GM12878 (cell line): ENCODE results near the gene NFAM1. TPM values are rescaled to one million over a fixed set of nuclear protein-coding genes. Genes with fewer than 3 reads are reported as not detected.

Experiments
- ATAC-seq: fragments of 200-7000 bp; cut with Tn5 transposase; 3 replicates; pipeline ENCODE4 v1.9.1; 2020; ENCODE audit warnings: mild to moderate bottlenecking, moderate library complexity
- BruUV-seq: library from RNA; stranded (reverse); fragments of 400-500 nt; replicated peaks from 2 replicates; lab custom pipeline; 2021; lab: Mats Ljungman, UMichigan
- CTCF ChIA-PET: fragments of 300-600 bp; sonication (Branson Sonifier 250); formaldehyde crosslinking; extraction: SDS; loops from one replicate; lab custom pipeline; 2021; ENCODE audit warnings: inconsistent platforms; lab: Yijun Ruan, JAX
- POLR2A ChIA-PET: fragments of 350-600 bp; formaldehyde crosslinking; extraction: SDS; loops from one replicate; lab custom pipeline; 2021; ENCODE audit warnings: inconsistent platforms; lab: Charles Lee
- RAD21 ChIA-PET: fragments of 300-600 bp; sonication (Branson Sonifier 250); formaldehyde crosslinking; loops from one replicate; lab custom pipeline; 2023; ENCODE audit warnings: antibody characterized with exemption; ENCODE audit not compliant: unreplicated experiment; lab: Charles Lee
- SMC1A ChIA-PET: fragments of 300-600 bp; sonication (Branson Sonifier 250); formaldehyde crosslinking; loops from one replicate; lab custom pipeline; 2023; ENCODE audit not compliant: unreplicated experiment, uncharacterized antibody; lab: Charles Lee
- DNase-seq: peaks from one replicate; pipeline ENCODE4 v3.0.0-alpha.2; 2011; ENCODE audit warnings: low read depth, low spot score
- FAIRE-seq: peaks from 3 replicates; lab custom pipeline; 2011; peaks lifted over from hg19 to GRCh38; lab: Jason Lieb, UNC
- H2AFZ ChIP-seq: 2 replicates; pipeline ENCODE4 v1.6.0; 2011; ENCODE audit warnings: low read depth, low read length, control low read depth; ENCODE audit not compliant: control insufficient read depth
- H3K27ac ChIP-seq: 2 replicates; pipeline ENCODE4 v1.5.1; 2011; ENCODE audit warnings: control low read depth; ENCODE audit not compliant: control insufficient read depth, insufficient read depth
- H3K27me3 ChIP-seq, 2 experiments: replicated peaks in 1 of 2; 2 replicates each; pipeline versions ENCODE4 v1.6.0 to v1.6.1; 2011; ENCODE audit warnings: low read length in 1 of 2; ENCODE audit not compliant: control insufficient read depth in 2 of 2, insufficient read depth in 2 of 2
- H3K36me3 ChIP-seq, 2 experiments: 2 replicates each; pipeline ENCODE4 v1.5.1; 2011; ENCODE audit warnings: low read length in 1 of 2; ENCODE audit not compliant: control insufficient read depth in 2 of 2, insufficient read depth in 2 of 2
- H3K4me1 ChIP-seq: 2 replicates; pipeline ENCODE4 v1.6.1; 2011; ENCODE audit warnings: mild to moderate bottlenecking, low read length, moderate library complexity, mixed read lengths; ENCODE audit not compliant: control insufficient read depth, insufficient read depth
- H3K4me2 ChIP-seq: 2 replicates; pipeline ENCODE4 v1.6.0; 2011; ENCODE audit warnings: control low read depth; ENCODE audit not compliant: control insufficient read depth, insufficient read depth
- H3K4me3 ChIP-seq: fragments of 200-600 bp; sonication (generic); 2 replicates; pipeline ENCODE4 v1.5.1; 2016
- H3K79me2 ChIP-seq: 2 replicates; pipeline ENCODE4 v1.6.0; 2011; ENCODE audit warnings: low read length; ENCODE audit not compliant: control insufficient read depth, insufficient read depth
- H3K9ac ChIP-seq: 2 replicates; pipeline ENCODE4 v1.8.0; 2011; ENCODE audit warnings: low read length, control low read depth, mixed read lengths; ENCODE audit not compliant: control insufficient read depth, insufficient read depth
- H3K9me3 ChIP-seq: replicated peaks from 3 replicates; pipeline ENCODE4 v1.5.1; 2011; ENCODE audit warnings: mild to moderate bottlenecking, low read length; ENCODE audit not compliant: control insufficient read depth, insufficient read depth
- H4K20me1 ChIP-seq: 2 replicates; pipeline ENCODE4 v1.6.0; 2011; ENCODE audit not compliant: control insufficient read depth, insufficient read depth
- BACH1 ChIP-seq: fragments of 450-650 bp; IDR thresholded peaks from 2 replicates; pipeline ENCODE4 v1.6.1; 2017; ENCODE audit warnings: mild to moderate bottlenecking, borderline replicate concordance
- CHD1 ChIP-seq: IDR thresholded peaks from 2 replicates; pipeline ENCODE4 v1.6.1; 2012; ENCODE audit warnings: low read depth, low read length, improper control_type of control experiment
- IKZF1 ChIP-seq: fragments of 450-650 bp; conservative IDR thresholded peaks from 2 replicates; pipeline ENCODE4 v1.6.1; 2017; ENCODE audit warnings: antibody characterized with exemption, mild to moderate bottlenecking
- LARP7 ChIP-seq: fragments of 450-650 bp; IDR thresholded peaks from 2 replicates; pipeline ENCODE4 v1.6.1; 2017; ENCODE audit warnings: mild to moderate bottlenecking
- NR2F1 ChIP-seq: fragments of 450-650 bp; conservative IDR thresholded peaks from 2 replicates; pipeline ENCODE4 v1.6.1; 2017; ENCODE audit warnings: mild to moderate bottlenecking
- POLR2AphosphoS5 ChIP-seq: IDR thresholded peaks from 2 replicates; pipeline ENCODE4 v1.6.1; 2011; ENCODE audit warnings: mild to moderate bottlenecking, low read length, inconsistent platforms
- SIX5 ChIP-seq: IDR thresholded peaks from 2 replicates; pipeline ENCODE4 v1.6.1; 2011; ENCODE audit warnings: mild to moderate bottlenecking, low read depth, low read length, moderate library complexity; ENCODE audit not compliant: severe bottlenecking
- SMC3 ChIP-seq: IDR thresholded peaks from 2 replicates; pipeline ENCODE4 v1.6.1; 2011; ENCODE audit warnings: low read length, improper control_type of control experiment, borderline replicate concordance
- ZNF274 ChIP-seq: IDR thresholded peaks from one replicate; pipeline ENCODE4 v1.8.0; 2011; ENCODE audit not compliant: insufficient read length, insufficient read depth
- WGBS: methylation state at CpG from one replicate; pipeline ENCODE4 v1.1.6; 2016; ENCODE audit warnings: low lambda C conversion rate; ENCODE audit not compliant: insufficient replicate concordance, insufficient coverage; ENCODE audit errors: missing lambda C conversion rate; 5-methylcytosine and 5-hydroxymethylcytosine counted together
- in situ Hi-C: fragments of 300-500 bp; cut with MboI; formaldehyde crosslinking; loops from 9 replicates; pipeline ENCODE4 v1.14.3; 2018; ENCODE audit warnings: mixed read lengths
- intact Hi-C: fragments of 100-400 bp; cut with micrococcal nuclease; formaldehyde crosslinking; loops from one replicate; pipeline ENCODE4 v1.14.2; 2022; ENCODE audit not compliant: unreplicated experiment
- polyA plus RNA-seq, 11 experiments: library from polyadenylated mRNA; depleted of rRNA in 4 of 11; unstranded in 6 of 11; stranded (reverse) in 5 of 11; fragments of >200 nt; fragmentation: Nextera tagmentation in 4 of 11; fragmentation: Illumina TruSeq in 1 of 11; extraction: Ambion mirVana in 4 of 11; extraction: Trizol in 1 of 11; gene quantifications; 1 replicate in 1 of 11; 2 replicates in 10 of 11; pipeline versions ENCODE4 v1.2.1 to v1.2.3, GENCODE V29; 2011 to 2016; ENCODE audit warnings: inconsistent platforms in 2 of 11, missing spikeins in 2 of 11, low read depth in 1 of 11
- total RNA-seq, 4 experiments: library from RNA; depleted of rRNA in 3 of 4; stranded (reverse); fragments of >200 nt in 3 of 4; fragmentation: Illumina TruSeq in 1 of 4; extraction: Trizol in 1 of 4; gene quantifications; 2 replicates each; pipeline versions ENCODE4 v1.2.1 to v1.2.3, GENCODE V29; 2013 to 2021
- TF ChIP-seq, protein P1 (sequence below): fragments of 450-650 bp; formaldehyde crosslinking; IDR thresholded peaks from 2 replicates; pipeline ENCODE4 v1.4.0; 2020; ENCODE audit warnings: mild to moderate bottlenecking, moderate library complexity
- TF ChIP-seq, protein P2 (sequence below): fragments of 450-650 bp; IDR thresholded peaks from 2 replicates; pipeline ENCODE4 v1.6.1; 2018; ENCODE audit warnings: mild to moderate bottlenecking, low read depth, moderate library complexity; ENCODE audit not compliant: partially characterized antibody
- TF ChIP-seq, protein P3 (sequence below): IDR thresholded peaks from 2 replicates; pipeline ENCODE4 v1.6.1; 2012; ENCODE audit warnings: improper control_type of control experiment, low read depth, low read length; ENCODE audit not compliant: insufficient replicate concordance

The NFAM1 gene
- total and polyA plus RNA-seq, 10 of the 15 experiments (the other 5 are each of a cell fraction or from before 2014, with no cell fraction given) = 0.13 to 1.3 (median 0.24) TPM; not detected in 3

DNA sequence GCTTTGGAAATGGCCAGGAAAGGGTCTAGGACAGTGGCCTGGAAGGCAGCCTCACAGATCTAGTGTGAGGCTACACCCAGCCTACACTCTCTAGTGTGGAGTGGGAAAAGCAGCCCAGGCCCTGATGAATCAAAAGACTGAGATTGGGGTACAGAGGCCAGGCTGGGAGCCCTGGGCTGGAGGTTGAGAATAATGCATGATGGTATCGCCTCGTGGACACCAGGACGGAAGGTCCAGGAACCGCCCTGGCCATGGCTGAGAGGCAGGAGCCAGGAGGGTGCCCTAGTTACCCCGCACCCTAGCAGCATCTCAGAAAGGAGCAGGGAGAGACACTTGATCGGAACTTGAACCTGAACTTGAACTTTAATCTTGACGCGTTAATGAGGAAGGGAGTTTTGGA, 40.5 kb upstream of the NFAM1 start:
- H4K20me1 ChIP-seq = no peaks in the 10 kb centered on the region
- FAIRE-seq (no peak), ATAC-seq (no peak), DNase-seq (no peak)
- H3K9ac ChIP-seq = no peak overlapping the region
- H3K4me3 ChIP-seq = no peak overlapping the region
- CTCF ChIA-PET = interaction anchor here (1.2 to 3.5 kb wide), 17 partner anchors 10 to 506 kb away, joined by 4 to 40 read pairs (median 7); partner anchors contain the start of gene NDUFA6
- WGBS = 83% methylated on average over 8 of the region's 8 CpGs
- 0 out of 4 replicates have a peak, but pooled peaks cover 1 to 4% of the 10 kb centered on the region in 2 experiments for H3K27me3 ChIP-seq
- POLR2A ChIA-PET = interaction anchor here (0.6 kb wide), 1 partner anchor 14 kb away, joined by 4 read pairs; no protein-coding TSS in a partner anchor
- RAD21 ChIA-PET = interaction anchor here (1.0 to 2.2 kb wide), 7 partner anchors 14 to 303 kb away, joined by 3 to 20 read pairs (median 4); no protein-coding TSS in a partner anchor
- intact Hi-C loops = loop anchor here (1.0 to 10.0 kb wide), 2 partner anchors 303 to 508 kb away; partner anchors contain the start of gene SEPTIN3
- H2AFZ ChIP-seq = no peak overlapping the region
- in situ Hi-C loops = no loop called here
- no peak overlapping the region for H3K4me2 ChIP-seq
- SMC1A ChIA-PET = interaction anchor here (1.0 to 2.5 kb wide), 12 partner anchors 9 to 381 kb away, joined by 3 to 23 read pairs (median 5); partner anchors contain the start of gene NDUFA6
- H3K4me1 ChIP-seq = no peaks in the 10 kb centered on the region
- no peaks in the 10 kb centered on the region for H3K9me3 ChIP-seq
- H3K79me2 ChIP-seq = no peaks in the 10 kb centered on the region
- no peaks in the 10 kb centered on the region for H3K36me3 ChIP-seq
- H3K27ac ChIP-seq = no peak overlapping the region
- BruUV-seq = no TSS peak
- TF ChIP-seq IKZF1 = no peak
- no peak for TF ChIP-seq LARP7
- no peak for TF ChIP-seq POLR2AphosphoS5
- TF ChIP-seq, protein P1, sequence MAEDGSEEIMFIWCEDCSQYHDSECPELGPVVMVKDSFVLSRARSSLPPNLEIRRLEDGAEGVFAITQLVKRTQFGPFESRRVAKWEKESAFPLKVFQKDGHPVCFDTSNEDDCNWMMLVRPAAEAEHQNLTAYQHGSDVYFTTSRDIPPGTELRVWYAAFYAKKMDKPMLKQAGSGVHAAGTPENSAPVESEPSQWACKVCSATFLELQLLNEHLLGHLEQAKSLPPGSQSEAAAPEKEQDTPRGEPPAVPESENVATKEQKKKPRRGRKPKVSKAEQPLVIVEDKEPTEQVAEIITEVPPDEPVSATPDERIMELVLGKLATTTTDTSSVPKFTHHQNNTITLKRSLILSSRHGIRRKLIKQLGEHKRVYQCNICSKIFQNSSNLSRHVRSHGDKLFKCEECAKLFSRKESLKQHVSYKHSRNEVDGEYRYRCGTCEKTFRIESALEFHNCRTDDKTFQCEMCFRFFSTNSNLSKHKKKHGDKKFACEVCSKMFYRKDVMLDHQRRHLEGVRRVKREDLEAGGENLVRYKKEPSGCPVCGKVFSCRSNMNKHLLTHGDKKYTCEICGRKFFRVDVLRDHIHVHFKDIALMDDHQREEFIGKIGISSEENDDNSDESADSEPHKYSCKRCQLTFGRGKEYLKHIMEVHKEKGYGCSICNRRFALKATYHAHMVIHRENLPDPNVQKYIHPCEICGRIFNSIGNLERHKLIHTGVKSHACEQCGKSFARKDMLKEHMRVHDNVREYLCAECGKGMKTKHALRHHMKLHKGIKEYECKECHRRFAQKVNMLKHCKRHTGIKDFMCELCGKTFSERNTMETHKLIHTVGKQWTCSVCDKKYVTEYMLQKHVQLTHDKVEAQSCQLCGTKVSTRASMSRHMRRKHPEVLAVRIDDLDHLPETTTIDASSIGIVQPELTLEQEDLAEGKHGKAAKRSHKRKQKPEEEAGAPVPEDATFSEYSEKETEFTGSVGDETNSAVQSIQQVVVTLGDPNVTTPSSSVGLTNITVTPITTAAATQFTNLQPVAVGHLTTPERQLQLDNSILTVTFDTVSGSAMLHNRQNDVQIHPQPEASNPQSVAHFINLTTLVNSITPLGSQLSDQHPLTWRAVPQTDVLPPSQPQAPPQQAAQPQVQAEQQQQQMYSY (CRISPR knock-in tag) = no peak
- no peak for TF ChIP-seq NR2F1
- no peak for TF ChIP-seq CHD1
- TF ChIP-seq BACH1 = no peak
- TF ChIP-seq SMC3 = no peak
- TF ChIP-seq SIX5 = no peak
- TF ChIP-seq, protein P2, sequence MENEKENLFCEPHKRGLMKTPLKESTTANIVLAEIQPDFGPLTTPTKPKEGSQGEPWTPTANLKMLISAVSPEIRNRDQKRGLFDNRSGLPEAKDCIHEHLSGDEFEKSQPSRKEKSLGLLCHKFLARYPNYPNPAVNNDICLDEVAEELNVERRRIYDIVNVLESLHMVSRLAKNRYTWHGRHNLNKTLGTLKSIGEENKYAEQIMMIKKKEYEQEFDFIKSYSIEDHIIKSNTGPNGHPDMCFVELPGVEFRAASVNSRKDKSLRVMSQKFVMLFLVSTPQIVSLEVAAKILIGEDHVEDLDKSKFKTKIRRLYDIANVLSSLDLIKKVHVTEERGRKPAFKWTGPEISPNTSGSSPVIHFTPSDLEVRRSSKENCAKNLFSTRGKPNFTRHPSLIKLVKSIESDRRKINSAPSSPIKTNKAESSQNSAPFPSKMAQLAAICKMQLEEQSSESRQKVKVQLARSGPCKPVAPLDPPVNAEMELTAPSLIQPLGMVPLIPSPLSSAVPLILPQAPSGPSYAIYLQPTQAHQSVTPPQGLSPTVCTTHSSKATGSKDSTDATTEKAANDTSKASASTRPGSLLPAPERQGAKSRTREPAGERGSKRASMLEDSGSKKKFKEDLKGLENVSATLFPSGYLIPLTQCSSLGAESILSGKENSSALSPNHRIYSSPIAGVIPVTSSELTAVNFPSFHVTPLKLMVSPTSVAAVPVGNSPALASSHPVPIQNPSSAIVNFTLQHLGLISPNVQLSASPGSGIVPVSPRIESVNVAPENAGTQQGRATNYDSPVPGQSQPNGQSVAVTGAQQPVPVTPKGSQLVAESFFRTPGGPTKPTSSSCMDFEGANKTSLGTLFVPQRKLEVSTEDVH = no peak
- TF ChIP-seq ZNF274 = no peak
- TF ChIP-seq, protein P3, sequence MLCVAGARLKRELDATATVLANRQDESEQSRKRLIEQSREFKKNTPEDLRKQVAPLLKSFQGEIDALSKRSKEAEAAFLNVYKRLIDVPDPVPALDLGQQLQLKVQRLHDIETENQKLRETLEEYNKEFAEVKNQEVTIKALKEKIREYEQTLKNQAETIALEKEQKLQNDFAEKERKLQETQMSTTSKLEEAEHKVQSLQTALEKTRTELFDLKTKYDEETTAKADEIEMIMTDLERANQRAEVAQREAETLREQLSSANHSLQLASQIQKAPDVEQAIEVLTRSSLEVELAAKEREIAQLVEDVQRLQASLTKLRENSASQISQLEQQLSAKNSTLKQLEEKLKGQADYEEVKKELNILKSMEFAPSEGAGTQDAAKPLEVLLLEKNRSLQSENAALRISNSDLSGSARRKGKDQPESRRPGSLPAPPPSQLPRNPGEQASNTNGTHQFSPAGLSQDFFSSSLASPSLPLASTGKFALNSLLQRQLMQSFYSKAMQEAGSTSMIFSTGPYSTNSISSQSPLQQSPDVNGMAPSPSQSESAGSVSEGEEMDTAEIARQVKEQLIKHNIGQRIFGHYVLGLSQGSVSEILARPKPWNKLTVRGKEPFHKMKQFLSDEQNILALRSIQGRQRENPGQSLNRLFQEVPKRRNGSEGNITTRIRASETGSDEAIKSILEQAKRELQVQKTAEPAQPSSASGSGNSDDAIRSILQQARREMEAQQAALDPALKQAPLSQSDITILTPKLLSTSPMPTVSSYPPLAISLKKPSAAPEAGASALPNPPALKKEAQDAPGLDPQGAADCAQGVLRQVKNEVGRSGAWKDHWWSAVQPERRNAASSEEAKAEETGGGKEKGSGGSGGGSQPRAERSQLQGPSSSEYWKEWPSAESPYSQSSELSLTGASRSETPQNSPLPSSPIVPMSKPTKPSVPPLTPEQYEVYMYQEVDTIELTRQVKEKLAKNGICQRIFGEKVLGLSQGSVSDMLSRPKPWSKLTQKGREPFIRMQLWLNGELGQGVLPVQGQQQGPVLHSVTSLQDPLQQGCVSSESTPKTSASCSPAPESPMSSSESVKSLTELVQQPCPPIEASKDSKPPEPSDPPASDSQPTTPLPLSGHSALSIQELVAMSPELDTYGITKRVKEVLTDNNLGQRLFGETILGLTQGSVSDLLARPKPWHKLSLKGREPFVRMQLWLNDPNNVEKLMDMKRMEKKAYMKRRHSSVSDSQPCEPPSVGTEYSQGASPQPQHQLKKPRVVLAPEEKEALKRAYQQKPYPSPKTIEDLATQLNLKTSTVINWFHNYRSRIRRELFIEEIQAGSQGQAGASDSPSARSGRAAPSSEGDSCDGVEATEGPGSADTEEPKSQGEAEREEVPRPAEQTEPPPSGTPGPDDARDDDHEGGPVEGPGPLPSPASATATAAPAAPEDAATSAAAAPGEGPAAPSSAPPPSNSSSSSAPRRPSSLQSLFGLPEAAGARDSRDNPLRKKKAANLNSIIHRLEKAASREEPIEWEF = no peak
